Forelimb muscle (tissue), 1 donor: ENCODE results near the gene MRPS18B. TPM values are rescaled to one million over a fixed set of nuclear protein-coding genes. Genes with fewer than 3 reads are reported as not detected.
"Not testable (repeated sequence)": the region's sequence is repeated elsewhere in the genome, so short reads cannot be mapped to it uniquely, and the experiment has no call there.

ENCODE experiments used
- DNase-seq: peaks from one replicate; pipeline ENCODE4 v3.0.0-alpha.2; 2013; ENCODE audit warnings: low read depth
- polyA plus RNA-seq: library from polyadenylated mRNA; unstranded; fragments of 120-200 nt; gene quantifications from one replicate; pipeline ENCODE4 v1.2.1, GENCODE V29; 2013; ENCODE audit not compliant: insufficient read length

The MRPS18B gene
- 56.3 TPM for polyA plus RNA-seq

DNA sequence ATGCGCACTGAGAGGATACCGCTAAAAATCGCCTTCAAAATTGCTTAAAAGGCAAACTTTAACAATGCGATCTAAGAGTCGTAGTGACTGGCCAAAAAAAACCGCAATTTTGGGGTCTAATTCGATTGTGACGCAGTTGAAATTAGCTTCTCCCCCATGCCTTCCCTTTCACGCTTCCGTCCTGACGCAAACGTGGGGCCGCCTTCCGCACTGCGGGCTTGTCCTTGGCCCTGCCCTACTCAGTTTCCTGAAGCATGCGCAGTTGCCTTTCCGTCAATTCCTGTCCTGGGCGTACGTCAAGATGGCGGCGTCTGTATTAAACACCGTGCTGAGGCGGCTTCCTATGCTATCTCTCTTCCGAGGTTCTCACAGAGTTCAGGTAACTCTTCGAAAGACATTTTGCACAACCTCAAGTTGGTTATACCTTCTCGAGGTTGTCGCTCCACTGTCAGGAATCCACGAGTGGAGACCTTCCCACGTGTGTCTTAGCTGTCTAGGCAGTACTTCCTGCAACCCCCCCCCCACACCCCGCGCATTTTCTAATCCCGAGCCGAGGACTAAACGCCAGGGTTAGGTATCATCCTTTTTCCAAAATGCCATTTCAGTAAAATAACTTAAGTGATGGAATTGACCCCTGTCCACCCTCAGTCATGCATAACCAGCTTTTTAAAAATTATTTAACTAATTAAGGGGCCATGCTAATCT lies at the start of gene MRPS18B:
Gene MRPS18B, plus strand, starts transcription at position 276 of the 705 bp plus-strand sequence. Its CDS starts 26 bp downstream, at position 302.
- DNase-seq: peak; percentile 99

GRCh38 chr6:30568245-30568644 lies 49.4 kb upstream of the MRPS18B start:
- no peak for DNase-seq

GRCh38 chr6:30570263-30570662 lies 47.4 kb upstream of the MRPS18B start:
- DNase-seq: no peak

- no peak for DNase-seq
These were observed 46.9 kb upstream of the MRPS18B start for GRCh38 chr6:30570740-30571074.

DNA sequence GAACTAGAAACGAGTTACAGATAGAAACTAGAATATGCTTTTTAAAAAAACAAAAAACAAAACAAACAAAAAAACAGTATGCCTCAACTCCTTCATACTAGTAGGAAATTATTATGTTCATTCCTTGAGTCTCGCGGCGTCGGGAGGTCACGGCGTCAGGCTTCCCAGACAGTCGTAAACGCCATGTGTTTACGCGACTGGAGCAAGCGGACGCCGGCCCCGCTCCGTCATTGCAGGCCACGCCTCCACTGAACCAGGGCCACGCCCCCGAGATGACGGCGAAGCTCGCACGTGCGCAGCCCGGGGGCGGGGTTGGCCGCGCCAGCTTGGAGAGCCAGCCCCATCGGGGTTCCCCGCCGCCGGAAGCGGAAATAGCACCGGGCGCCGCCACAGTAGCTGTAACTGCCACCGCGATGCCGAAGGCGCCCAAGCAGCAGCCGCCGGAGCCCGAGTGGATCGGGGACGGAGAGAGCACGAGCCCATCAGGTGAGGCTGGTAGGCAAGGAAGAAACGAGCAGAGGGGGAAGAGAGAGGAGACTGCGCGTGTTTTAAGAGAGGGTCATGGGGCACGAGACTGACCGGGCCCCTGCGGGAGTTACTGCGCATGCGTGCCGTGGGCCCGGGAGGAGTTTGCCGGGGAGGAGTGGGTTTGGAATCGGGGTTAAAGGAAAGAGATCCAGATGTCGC lies 46.4 kb upstream of the MRPS18B start, which contains the start of gene ABCF1:
Gene ABCF1, plus strand, starts transcription at position 368 of the 687 bp plus-strand sequence. Its CDS starts 46 bp downstream, at position 414.
- DNase-seq: peak; percentile 89

DNA sequence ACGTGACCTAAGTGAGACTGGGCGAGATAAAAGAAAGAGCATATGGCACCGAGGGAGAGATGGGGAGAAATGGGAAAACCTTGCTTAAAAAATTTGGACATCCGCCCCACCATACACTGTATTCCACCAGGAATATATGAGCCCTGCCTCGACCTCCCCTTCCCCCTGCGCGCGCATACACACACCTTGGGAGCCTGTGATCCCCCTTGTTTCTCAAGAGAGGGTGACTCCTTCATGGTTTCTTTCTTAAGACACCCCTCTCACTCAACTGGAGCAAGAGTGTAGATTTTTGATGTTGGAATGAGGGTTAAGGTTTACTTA lies 45.9 kb upstream of the MRPS18B start:
- DNase-seq: no peak

- DNase-seq: no peak
These were observed 45.5 kb upstream of the MRPS18B start for GRCh38 chr6:30572148-30572547.

- DNase-seq: no peak
These were observed 44.5 kb upstream of the MRPS18B start for GRCh38 chr6:30573113-30573512.

GRCh38 chr6:30578051-30578450 lies 39.6 kb upstream of the MRPS18B start:
- no peak for DNase-seq

DNA sequence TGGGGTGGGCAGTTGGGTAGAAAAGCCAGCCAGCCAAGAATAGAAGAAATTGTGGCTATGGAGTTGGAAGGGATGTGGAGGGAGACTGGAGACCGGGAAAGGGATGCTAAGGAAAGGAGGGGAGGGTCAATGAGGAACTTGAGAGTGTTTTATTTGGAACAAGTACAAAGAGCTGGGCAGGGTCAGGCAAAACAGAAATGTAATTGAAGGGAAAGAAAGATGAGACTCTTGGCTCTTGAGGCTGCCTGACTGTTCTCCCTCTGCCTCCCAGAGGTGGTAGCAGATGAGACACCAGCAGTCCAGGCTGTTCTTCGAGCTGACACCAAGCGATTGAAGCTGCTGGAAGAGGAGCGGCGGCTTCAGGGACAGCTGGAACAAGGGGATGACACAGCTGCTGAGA lies 33.7 kb upstream of the MRPS18B start:
- no peak for DNase-seq

- DNase-seq: no peak
These were observed 27.8 kb upstream of the MRPS18B start for GRCh38 chr6:30589754-30590358.

GRCh38 chr6:30590509-30590908 lies 27.1 kb upstream of the MRPS18B start:
- no peak for DNase-seq

DNA sequence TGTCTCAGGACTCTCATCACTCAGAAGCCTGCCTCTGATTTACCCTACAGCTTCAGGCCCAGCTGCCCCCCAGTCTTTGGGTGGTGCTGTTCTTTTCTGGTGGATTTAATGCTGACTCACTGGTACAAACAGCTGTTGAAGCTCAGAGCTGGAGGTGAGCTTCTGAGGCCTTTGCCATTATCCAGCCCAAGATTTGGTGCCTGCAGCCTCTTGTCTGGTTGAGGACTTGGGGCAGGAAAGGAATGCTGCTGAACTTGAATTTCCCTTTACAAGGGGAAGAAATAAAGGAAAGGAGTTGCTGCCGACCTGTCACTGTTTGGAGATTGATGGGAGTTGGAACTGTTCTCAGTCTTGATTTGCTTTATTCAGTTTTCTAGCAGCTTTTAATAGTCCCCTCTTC lies 26.6 kb upstream of the MRPS18B start:
- DNase-seq: no peak

- DNase-seq: no peak
These were observed 25.4 kb upstream of the MRPS18B start for GRCh38 chr6:30592287-30592686.

DNA sequence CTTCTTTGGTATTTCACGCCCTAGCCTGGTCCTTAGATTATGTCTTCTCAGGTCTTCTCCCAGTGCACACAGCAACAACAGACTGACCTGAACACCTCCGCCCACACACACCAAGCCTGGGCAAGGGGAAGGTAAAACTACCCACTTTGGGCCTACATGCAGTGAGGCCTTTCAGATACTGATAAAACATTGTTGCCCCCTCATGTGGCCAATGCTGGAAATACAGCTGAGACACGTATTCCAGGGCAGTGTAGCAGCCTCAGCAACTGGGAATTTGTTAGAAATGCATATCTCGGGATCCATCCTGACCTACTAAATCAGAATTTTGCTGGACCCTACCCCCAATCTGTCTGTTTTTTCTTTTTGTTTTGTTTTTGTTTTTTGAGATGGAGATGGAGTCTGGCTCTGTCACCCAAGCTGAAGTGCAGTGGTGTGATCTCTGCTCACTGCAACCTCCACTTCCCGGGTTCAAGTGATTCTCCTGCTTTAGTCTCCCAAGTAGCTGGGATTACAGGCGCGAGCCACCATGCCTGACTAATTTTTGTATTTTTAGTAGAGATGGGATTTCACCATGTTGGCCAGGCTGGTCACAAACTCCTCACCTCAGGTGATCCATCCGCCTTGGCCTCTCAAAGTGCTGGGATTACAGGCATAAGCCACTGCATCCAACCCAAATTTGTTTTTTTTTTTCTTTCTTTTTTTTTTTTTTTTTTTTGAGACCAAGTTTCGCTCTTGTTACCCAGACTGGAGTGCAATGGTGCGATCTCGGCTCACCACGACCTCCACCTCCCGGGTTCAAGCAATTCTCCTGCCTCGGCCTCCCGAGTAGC lies 20.1 kb upstream of the MRPS18B start:
- DNase-seq: not testable (repeated sequence)

DNA sequence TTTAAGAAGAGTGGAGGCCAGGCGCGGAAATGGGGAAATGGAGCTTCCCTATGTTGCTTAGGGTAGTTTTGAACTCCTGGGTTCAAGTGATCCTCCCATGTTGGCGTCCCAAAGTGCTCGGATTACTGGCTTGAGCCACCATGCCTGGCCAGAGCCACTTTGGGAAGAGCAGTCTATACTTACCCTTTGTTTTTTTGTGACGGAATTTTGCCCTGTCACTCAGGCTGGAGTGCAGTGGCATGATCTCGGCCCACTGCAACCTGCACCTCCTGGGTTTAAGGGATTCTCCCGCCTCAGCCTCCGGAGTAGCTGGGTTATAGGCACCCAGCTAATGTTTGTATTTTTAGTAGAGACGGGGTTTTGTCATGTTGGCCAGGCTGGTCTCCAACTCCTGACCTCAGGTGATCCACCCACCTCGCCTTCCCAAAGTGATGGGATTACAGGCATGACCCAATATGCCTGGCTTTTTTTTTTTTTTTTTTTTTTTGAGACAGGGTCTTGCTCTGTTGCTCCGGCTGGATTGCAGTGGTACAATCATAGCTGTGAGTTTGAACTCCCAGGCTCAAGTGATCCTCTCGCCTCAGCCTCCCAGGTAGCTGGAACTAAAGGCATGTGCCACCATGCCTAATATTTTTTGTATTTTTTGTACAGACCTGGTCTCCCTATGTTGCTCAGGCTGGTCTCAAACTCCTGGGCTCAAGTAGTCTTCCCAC lies 18.6 kb upstream of the MRPS18B start:
- DNase-seq: no peak

GRCh38 chr6:30599625-30600324 lies 17.9 kb upstream of the MRPS18B start:
- DNase-seq: no peak

DNA sequence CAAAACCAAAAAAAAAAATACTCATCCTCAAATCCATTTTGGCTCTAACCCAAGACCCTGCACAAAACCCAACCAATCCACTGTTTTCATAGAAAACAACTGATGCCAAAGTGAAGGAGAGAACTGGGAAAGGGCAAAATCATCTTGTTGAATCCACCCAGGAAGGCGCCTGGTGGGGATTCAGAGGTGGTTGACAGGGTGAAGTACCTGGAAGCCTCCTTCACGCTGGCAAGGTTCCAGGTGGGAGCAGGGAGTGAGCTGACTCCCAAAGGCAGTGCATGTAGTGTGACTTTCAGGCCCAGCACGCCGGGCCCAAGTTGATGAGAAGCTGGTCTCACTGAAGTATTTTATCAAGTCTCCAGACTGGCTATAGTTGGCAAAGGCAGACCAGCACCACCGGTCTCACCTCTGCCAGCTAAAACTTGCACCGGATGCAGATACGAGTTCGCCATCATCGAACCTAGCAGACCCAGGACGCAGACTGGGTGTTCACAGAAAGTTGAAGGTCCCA lies 17.1 kb upstream of the MRPS18B start:
- DNase-seq: no peak

DNA sequence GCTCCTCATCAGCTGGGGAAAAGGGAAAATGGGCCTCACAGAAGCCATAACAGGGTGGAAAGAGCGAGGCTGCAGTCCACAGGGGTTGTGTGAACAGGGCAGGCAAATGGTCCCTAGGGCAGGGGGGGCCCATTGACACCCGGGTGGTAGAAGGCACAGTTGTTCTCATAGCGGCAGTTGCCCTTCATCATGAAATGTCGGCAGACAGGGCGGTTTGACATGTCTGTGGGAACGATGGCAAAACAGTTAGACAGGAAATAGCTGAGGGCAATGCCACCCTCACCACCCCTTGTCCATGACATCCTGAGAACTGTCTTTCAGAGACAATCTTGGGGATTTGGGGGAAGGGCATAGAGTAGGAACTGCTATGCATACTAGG lies 16.2 kb upstream of the MRPS18B start:
- DNase-seq: no peak

DNA sequence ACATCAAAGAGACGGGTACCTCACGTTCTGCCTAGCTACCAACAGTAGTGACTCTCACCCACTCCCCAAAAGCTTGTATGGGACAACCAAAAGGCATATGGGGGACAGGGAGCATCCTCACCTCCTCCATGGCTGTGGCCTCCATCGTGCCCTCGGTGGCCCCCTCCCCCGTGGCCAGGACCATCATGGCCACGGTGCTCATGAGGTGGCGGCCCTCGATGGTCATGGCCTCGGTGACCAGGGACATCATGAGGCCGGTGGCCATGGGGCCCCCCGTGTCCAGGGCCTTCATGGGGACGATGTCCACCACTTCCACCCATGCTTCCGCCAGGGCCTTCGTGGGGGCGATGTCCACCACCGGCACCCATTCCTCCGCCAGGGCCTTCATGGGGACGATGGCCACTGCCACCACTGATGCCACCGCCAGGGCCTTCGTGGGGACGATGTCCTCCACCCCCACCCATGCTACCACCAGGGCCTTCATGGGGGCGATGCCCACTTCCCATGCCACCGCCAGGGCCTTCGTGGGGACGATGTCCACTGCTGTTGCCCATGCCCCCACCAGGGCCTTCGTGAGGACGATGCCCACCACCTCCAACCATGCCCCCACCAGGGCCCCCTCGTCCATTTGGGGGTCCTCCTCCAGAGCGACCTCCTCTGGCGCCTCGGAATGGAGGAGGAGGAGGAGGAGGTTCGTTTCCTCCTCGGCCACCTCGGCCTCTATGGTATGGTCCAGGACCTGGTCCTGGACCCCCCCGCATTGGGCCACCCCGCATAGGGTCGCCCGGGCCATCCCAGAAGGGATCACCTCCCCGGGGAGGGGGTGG lies 15.6 kb upstream of the MRPS18B start:
- no peak for DNase-seq
